HG03039 (cell line): ENCODE results near the gene PPARG.
"Not testable (repeated sequence)": the region's sequence is repeated elsewhere in the genome, so short reads cannot be mapped to it uniquely, and the experiment has no call there.

Source experiments
- ATAC-seq: cut with Tn5 transposase; IDR thresholded peaks from one replicate; pipeline ENCODE4 v1.9.1; 2021; ENCODE audit warnings: mild to moderate bottlenecking, moderate library complexity; ENCODE audit not compliant: unreplicated experiment

PPARG gene

DNA sequence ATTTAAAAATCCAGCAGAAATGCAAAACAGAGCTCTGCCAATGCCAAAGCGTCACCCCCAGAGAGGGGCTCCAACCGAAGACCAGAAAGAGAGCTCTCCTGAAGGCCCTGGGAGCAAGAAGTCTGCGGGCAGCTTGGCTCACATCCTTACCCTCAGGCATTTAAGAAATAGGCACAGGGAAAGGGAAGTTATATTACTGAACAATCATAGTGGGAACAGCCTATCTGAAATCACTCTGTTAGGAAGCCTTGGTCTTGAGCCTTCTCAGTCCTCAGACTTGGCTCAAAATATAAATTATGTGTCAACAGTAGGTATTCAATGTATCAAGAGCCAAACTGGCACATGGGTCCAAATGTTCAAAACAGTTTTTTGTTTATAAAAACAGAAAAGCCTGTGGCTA, 10.3 kb upstream of the PPARG start:
- ATAC-seq = no peak

DNA sequence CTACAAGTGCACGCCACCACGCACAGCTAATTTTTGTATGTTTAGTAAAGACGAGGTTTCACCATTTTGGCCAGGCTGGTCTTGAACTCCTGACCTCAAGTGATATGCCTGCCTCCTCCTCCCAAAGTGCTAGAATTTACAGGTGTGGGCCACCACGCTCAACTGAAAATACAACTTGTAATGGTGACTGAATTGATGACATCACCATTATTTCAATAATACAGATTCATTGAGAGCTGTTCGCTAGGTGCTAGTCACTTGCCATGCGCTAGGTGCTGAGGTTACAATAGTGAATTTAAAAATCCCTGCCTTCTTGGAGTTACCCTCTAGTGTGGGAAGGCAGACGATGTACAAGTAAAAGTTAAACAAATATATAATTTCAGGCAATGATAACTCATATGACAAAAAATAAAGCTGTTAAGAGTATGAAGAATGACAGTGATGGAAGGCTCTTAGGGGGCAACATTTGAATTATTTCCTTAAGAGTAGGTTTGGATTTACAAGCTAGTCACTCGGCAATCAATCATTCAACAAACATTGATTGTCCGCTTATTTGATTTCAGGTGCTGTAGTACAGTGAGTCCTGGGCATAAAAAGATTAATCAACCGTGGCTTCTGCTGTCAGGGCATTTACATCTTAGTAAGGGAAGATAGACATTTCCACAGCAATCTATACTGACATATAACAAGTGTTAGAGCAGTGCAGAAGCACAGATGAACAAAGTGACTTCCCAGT, 9.1 kb upstream of the PPARG start:
- no peak for ATAC-seq

DNA sequence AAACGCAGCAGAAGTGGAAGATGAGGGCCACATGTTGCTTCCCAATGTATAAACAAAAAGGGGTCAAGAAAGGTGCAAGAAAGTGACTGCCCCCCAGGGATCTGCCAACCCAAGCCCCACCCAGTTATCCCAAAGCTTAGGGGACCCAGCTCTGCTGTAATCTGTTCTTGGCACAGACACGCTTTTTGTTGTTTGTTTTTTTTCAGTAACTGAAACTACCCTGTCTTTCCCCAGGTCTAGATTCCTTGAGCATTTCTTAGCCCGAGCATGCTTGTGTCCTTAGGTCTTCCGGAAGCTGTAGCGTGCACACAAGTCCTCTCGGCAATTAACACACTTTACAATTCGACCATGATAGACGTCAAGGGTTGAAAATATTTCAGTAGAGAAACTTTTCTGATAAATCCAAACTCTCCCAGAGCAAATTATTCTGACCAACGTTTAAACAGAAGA, 8.5 kb upstream of the PPARG start:
- no peak for ATAC-seq

DNA sequence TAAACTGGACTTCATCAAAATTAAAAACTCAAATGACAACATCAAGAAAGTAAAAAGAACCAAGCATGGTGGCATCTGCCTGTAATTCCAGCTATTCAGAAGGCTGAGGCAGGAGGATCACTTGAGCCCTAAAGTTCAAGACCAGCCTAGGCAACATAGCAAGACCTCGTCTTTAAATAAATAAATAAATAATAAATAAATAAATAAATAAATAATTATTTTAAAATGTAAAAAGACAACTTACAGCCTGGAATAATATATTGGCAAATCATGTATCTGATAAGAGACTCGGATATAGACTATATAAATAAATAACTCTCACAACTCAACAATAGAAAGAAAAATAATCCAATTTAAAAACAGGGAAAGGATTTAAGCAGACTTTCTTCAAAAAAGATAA, 4.3 kb upstream of the PPARG start:
- no peak for ATAC-seq

DNA sequence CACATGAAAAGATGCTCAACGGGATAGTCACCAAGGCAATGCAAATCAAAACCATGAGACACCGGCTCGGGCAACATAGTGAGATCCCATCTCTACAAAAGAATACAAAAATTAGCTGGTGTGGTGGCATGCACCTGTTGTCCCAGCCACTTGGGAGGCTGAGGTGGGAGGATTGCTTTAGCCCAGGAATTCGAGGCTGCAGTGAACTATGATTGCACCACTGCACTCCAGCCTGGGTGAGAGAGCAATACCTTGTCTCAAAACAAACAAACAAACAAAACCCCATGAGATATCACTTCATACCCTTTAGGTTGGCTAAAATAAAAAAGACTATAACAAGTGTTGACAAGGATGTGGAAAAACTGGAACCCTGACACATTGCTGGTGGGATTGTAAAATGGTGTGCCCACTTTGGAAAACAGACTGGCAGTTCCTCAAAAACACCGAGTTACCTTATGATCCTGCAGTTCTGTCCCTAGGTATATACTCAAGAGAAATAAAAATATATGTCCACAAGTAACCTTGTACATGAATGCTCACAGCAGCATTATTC, 3.8 kb upstream of the PPARG start:
- ATAC-seq = no peak

DNA sequence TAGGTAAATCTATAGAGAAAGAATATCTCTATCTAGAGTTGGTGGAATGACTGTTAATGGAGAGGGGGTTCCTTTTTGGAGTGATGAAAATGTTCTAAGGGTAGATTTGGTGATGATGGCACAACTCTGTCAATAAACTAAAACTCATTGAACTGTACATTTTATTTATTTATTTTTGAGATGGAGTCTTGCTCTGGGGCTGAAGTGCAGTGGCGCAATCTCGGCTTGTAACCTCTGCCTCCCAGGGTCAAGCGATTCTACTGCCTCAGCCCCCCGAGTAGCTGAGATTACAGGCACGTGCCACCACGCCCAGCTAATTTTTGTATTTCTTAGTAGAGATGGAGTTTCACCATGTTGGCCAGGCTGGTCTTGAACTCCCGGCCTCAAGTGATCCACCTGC, 3.1 kb upstream of the PPARG start:
- ATAC-seq = not testable (repeated sequence)

DNA sequence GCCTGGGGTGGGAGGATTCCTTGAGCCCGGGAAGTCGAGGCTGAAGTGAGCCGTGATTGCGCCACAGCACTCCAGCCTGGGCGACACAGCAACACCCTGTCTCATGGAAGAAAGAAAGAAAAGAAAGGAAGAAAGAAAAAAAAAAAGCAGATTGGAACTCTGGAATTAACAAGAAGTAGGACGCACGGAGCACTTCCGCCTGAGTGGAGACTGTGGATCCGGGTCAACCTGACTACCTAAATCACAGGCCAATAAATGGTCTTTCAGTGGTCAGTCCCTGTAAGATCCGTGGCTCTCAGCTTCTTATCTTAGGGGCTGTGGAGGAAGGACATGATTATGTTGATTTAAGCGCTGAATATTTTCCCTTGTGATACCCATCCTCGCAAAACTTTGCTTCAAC, 2.4 kb upstream of the PPARG start:
- no peak for ATAC-seq

DNA sequence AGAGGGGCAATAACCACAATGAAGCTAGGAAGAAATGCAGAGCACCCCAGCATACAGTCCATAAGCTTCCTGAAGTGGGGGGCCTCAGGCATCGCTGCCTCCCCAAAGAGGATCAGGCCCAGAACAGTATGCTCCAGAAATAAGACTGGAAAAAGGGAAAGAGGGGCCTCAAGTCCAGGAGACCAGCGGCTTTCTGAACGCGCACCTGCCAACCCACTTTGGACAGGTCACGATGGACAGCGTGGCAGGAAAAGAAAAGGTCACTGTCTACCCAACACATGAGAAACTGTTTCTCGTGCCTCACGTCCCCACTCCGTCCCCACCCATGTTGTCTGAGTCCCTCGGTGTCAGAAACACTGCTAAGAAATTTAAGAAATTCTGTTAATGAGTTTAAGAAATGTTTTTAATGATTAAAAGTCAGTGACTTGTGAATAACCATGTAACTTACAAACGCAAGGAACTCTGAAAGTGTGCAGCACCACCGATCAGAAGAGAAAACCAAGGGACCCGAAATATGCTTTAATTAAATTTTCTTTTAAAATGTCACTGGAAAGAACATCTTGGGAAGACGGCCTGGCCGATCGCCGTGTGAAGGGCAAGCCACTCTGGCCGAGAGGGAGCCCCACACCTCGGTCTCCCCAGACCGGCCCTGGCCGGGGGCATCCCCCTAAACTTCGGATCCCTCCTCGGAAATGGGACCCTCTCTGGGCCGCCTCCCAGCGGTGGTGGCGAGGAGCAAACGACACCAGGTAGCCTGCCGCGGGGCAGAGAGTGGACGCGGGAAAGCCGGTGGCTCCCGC, 1.7 kb upstream of the PPARG start:
- ATAC-seq = no peak

DNA sequence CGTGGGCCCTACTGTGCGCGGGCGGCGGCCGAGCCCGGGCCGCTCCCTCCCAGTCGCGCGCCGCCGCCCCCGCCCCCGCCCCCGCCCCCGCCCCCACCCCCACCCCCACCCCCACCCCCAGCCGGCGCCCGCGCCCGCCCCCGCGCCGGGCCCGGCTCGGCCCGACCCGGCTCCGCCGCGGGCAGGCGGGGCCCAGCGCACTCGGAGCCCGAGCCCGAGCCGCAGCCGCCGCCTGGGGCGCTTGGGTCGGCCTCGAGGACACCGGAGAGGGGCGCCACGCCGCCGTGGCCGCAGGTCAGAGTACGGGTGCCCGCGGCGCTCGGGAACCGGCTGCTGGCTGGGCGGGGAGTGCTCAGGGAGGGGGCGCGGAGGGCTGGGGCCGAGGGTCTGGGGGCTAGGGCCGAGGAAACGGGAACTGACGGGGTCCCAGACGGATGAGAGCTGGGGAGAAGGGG, 1.1 kb upstream of the PPARG start:
- ATAC-seq = no peak

DNA sequence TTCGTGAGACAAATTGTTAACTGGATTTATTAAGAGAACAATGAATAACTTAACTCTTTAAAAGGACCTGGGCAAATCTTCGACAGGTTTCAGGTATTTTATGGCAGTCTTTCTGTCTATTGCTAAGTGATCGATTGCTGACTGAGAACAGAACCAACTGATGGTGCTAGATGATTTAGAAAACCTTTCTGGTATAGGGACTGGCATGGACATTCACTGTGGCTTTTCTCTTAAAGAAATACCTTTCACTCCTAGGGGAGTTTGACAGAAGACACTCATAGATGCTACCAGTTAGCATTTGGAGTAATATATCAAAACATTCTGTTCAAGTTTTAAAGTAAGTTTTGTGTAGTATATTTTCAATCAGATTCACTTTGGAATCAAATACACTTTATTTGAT, 654 bp downstream of the PPARG start:
- no peak for ATAC-seq

DNA sequence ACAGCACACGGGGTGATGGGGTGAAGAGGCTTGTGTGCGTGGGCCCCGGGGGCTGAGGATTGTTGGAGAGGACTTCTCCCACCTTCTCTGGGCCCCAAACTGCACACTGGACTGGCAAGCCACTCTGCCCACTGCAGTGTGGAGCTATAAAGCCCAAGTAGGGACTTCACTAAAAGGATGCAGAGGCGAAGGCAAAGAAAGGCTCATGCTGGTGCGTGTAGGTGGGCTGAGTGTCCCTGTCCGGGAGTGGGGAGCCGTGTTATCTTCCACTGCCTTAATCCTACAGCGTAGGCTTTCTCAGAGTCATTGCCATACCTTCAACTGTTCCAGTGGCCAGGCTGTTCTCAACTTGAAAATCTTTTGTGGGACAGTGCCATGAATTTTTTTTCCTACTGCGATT, 3.9 kb downstream of the PPARG start:
- ATAC-seq = no peak

DNA sequence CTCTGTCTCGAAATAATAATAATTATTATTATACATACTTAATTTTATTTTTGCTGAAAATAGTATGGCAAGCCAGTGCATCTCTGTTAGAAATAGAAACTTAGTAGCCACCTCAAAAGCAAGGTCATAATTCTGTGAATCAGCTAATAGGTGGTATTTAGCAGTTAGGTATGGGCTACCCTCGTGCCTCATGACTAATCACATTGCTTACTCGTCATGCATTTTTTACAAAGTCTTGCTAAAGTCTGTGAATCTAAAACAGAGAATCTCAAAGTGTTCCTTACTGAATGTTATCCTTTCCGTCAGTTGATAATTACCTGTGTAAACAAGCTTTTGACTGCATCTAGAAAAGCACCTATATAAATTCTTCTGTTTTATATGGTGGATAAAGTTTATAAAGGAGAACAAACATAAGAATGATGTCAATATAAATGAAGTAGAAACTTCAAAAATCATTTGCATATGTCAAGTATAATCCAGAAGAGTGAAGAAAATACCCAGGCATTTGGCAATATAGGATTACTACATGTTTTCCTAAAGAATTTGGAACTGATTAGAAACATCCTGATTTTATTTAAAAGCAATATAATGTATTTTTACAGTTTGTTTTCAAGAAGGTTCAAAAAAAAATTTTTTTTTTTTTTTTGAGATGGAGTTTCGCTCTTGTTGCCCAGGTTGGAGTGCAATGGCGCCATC, 6.2 kb downstream of the PPARG start:
- no peak for ATAC-seq

DNA sequence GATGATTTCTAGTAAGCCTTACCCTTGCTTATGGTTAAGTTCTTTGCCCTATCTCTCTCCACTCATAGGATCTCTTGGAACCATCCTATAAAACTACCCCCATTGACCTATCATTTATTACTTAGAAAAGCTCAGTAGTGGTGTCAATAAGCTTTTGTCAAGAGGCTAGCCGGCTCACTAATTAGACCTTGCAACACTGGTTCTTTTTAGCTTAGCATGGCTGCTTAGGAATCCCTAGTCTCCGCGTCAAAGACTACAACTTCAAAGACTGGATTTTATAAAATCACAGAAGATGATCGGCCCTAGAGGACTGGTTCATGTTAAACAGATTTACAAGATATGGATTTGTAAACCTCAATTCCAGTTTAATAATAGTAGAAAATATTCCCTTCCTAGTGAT, 7.6 kb downstream of the PPARG start:
- no peak for ATAC-seq

DNA sequence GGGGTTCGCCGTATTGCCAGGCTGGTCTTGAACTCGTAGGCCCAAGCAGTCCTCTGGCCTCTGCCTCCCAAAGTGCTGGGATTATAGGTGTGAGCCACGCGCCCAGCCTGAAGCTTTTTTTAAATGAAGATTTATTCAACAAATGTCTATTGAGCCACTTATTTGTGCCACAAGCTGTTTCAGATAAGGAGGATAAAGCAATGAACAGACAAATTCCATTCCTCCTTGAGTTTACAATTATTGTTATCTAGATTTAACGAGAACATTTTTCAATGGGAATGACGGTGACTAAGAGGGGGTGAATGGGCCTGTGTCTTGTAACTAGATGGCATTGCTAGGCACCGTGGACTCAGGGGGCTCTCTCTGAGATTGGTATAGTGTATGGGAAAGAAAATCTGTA, 10.2 kb downstream of the PPARG start:
- ATAC-seq = no peak

DNA sequence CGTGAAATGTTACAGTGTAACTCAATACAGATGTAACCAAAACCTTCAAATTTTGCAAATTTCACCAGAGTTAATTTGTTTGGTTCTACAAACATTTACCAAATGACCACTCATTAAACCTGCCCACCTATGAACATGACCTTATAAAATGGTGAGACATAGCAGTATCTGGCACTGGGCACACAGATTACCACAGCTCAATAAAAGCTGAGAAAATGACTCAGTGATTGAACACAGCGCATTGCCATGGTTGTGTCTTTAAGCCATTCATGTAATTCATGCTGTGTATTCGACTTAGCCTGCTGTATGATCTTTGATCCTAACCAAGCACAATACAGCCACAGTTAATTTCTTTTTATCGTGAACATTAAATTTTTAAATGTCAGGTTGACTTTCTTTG, 11.3 kb downstream of the PPARG start:
- ATAC-seq = no peak

DNA sequence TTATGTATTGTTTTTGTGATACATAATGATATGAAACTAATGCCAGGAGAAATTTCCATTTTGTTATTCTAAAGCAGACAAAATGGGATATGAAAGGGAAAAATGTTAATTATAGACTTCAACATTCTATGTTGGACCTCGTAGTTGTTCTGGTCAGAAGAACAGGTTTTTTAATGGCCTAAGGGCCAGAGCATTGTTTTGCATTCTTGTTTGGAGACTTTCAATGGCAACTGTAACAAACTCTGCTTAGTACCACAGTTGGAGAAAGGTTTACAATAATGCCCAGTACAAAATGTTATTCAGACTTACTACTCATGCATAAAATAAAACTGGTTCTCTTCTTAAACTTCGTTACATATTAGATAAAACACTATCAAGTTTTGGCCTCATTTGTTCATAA, 12.2 kb downstream of the PPARG start:
- no peak for ATAC-seq

DNA sequence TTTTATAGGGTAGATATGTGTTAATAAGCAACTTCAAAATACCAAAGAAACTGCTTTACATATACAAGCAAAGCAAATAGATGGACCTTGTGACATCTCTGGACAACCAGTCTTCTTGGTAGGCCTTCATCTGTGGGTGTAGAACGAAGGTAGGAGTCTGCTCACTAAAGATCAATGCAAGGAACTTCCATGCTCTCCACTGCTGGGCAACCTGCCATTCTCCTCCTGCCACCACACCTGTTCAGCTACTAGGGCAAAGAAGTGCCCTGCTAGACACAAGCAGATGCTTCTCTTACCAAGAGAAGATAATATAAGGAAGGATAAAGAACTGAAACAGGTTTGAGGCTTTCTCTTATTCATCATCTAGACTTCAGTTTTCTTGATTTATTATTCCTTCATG, 12.6 kb downstream of the PPARG start:
- no peak for ATAC-seq

DNA sequence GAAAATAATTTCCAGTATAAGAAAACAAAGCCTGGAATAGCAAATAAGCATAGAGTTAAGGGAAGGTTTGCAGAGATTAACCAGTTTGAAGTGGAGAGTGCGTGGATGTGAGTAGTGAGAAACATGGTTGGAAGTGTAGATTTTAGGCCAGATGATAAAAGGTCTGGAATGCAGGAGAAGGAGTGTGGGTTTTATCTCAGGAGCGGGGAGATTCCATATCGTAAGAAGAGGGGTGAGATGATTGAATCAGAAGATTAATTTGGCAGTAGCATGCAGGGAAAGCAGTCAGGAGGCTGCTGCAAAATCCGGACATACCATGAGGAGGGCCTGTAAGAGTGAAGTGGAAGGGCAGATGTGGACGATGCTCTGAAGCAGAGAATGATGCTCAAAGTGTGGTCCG, 13.7 kb downstream of the PPARG start:
- ATAC-seq = no peak

DNA sequence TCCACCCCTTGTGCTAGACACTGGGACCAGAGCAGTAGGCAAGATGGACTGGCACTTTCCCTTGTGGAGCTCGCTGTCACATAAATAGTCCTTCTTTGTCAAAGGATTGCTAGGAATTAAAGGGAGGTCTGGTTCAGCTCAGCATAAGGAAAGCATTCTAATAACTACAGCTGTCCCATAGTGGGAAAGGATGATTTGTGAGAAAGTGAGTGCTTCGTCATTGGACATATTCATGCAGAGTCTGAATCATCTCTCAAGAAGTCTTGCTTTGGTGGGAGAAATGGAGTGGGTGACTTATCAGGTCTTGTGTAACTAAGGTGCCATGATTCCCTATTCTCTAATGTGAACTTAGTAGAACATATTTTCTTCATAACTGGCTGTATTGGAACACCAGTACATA, 14.7 kb downstream of the PPARG start:
- ATAC-seq = no peak

DNA sequence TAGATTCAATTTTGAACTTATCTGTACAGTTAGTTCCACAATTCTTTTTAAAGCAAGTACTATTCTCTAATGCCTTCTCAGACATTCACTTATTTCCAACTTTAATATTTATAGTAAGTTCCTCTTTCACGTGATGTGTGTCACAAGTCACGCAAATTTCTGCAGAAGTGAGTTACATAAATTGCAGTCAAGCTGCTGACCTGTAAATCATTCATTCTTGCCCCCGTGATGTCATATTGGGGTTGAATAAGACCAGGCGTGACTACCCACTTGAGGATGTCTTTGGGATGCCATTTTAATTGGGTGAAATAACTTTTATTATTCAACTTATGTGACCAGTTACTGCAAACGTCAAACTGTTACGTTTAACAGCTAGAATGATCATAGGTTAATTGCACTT, 15.1 kb downstream of the PPARG start:
- no peak for ATAC-seq

DNA sequence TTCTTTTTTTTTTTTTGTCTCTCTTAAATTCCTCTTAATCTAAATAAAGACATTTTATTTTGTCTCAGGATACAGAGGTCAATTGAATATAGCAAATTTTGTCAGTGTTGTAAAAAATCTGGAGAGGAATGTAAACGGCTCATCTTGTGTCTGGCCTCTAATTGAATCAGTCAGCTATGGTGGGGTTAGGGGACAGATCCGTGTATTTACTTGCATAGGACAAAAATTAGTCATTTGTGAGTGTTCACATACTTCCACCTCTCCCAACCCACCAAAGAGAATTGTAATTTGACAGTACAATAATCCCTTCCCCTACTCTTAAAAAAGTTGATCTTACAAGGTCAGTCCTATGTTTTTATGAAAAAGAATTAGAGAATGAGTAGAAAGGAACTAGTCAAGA, 18.3 kb downstream of the PPARG start:
- ATAC-seq = no peak

DNA sequence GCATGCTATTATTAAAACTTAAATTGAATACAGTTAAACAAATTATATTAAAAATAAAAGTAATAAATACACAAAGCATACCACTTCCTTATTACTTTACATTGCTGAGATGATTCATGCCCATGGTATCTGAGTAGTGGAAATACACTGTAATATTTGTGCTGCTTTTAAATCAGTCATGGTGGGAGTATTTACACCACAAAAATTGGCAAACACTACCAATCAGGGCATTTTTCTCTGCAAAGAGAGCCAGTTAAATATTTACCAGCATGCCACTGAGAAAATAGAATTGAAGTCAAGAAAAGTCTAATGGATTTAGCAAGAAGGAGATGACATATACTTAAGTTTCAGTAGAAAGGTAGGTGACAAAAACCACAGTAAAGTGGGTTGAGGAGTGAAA, 19.6 kb downstream of the PPARG start:
- ATAC-seq = no peak
